SKM-1 treated with dmso at 0.1 percent for 144 hours (cell line): ENCODE results near the gene PHETA1.
"Not testable (repeated sequence)": the region's sequence is repeated elsewhere in the genome, so short reads cannot be mapped to it uniquely, and the experiment has no call there.

Experiments used
- DNase-seq: peaks from one replicate; lab custom pipeline; 2025; ENCODE audit not compliant: unreplicated experiment; lab: John Stamatoyannopoulos, UW

The PHETA1 gene

GRCh38 chr12:111351026-111351425 is 17.9 kb downstream of the PHETA1 start:
- no peak for DNase-seq

GRCh38 chr12:111349748-111350520 is 19.0 kb downstream of the PHETA1 start:
- no peak for DNase-seq

- DNase-seq, result no peak
These were observed 19.7 kb downstream of the PHETA1 start for GRCh38 chr12:111349101-111349747.

- DNase-seq, result no peak
These were observed 20.8 kb downstream of the PHETA1 start for GRCh38 chr12:111347891-111348644.

GRCh38 chr12:111344254-111344875 is 24.5 kb downstream of the PHETA1 start:
- DNase-seq, result no peak

- no peak for DNase-seq
These were observed 25.7 kb downstream of the PHETA1 start for GRCh38 chr12:111343181-111343580.

GRCh38 chr12:111342376-111342775 is 26.5 kb downstream of the PHETA1 start:
- DNase-seq, result no peak

GRCh38 chr12:111341426-111342065 is 27.3 kb downstream of the PHETA1 start:
- no peak for DNase-seq

GRCh38 chr12:111340680-111341079 is 28.2 kb downstream of the PHETA1 start:
- peak; percentile 9 for DNase-seq

GRCh38 chr12:111340231-111340630 is 28.7 kb downstream of the PHETA1 start:
- no peak for DNase-seq

GRCh38 chr12:111339321-111339938 is 29.5 kb downstream of the PHETA1 start:
- no peak for DNase-seq

GRCh38 chr12:111338096-111338495 is 30.8 kb downstream of the PHETA1 start:
- DNase-seq, result no peak

- DNase-seq, result no peak
These were observed 31.5 kb downstream of the PHETA1 start for GRCh38 chr12:111337371-111337770.

- not testable (repeated sequence) for DNase-seq
These were observed 32.5 kb downstream of the PHETA1 start for GRCh38 chr12:111336411-111336810.

- DNase-seq, result no peak
These were observed 33.1 kb downstream of the PHETA1 start for GRCh38 chr12:111335811-111336210.

GRCh38 chr12:111335301-111335700 is 33.6 kb downstream of the PHETA1 start:
- not testable (repeated sequence) for DNase-seq

- no peak for DNase-seq
These were observed 34.4 kb downstream of the PHETA1 start for GRCh38 chr12:111334393-111334915.

GRCh38 chr12:111330800-111331752 is 37.8 kb downstream of the PHETA1 start:
- DNase-seq, result peak; percentile 2

GRCh38 chr12:111328138-111328537 is 40.8 kb downstream of the PHETA1 start:
- DNase-seq, result no peak
